Keratinocyte (primary cell): ENCODE measurements around the gene MISP. TPM values are rescaled to one million over a fixed set of nuclear protein-coding genes. Genes with fewer than 3 reads are reported as not detected.

Source experiments
- DNase-seq: peaks from one replicate; pipeline ENCODE4 v3.0.0-alpha.2; 2011; ENCODE audit warnings: low read depth, missing footprints, low spot score
- FAIRE-seq: peaks from 2 replicates; lab custom pipeline; 2011; peaks lifted over from hg19 to GRCh38; lab: Jason Lieb, UNC
- H2AFZ ChIP-seq: 2 replicates; pipeline ENCODE4 v1.6.0; 2012; ENCODE audit warnings: low read length, control low read depth, inconsistent platforms; ENCODE audit not compliant: control insufficient read depth
- H3K27ac ChIP-seq: 2 replicates; pipeline ENCODE4 v1.5.1; 2011; ENCODE audit warnings: low read length; ENCODE audit not compliant: control insufficient read depth, insufficient read depth
- H3K27me3 ChIP-seq: 3 replicates; pipeline ENCODE4 v1.6.0; 2011; ENCODE audit warnings: low read length; ENCODE audit not compliant: control insufficient read depth, insufficient read depth; ENCODE audit errors: extremely low read depth
- H3K36me3 ChIP-seq, 2 experiments: 2 replicates in 1 of 2; 3 replicates in 1 of 2; pipeline ENCODE4 v1.5.1; 2011; ENCODE audit warnings: low read length in 2 of 2, mild to moderate bottlenecking in 1 of 2; ENCODE audit not compliant: control insufficient read depth in 2 of 2, insufficient read depth in 2 of 2; ENCODE audit errors: extremely low read depth in 1 of 2
- H3K4me1 ChIP-seq: 3 replicates; pipeline ENCODE4 v1.5.1; 2011; ENCODE audit warnings: low read length; ENCODE audit not compliant: control insufficient read depth, insufficient read depth; ENCODE audit errors: extremely low read depth
- H3K4me2 ChIP-seq: 3 replicates; pipeline ENCODE4 v1.6.0; 2011; ENCODE audit warnings: low read depth, low read length; ENCODE audit not compliant: control insufficient read depth, insufficient read depth; ENCODE audit errors: extremely low read depth
- H3K4me3 ChIP-seq, 3 experiments: fragments of 200-600 bp in 1 of 3; sonication (generic) in 1 of 3; 2 replicates in 2 of 3; 3 replicates in 1 of 3; pipeline ENCODE4 v1.5.1; 2011 to 2016; ENCODE audit warnings: low read length in 3 of 3, mild to moderate bottlenecking in 3 of 3, control low read depth in 2 of 3, inconsistent platforms in 1 of 3, low read depth in 1 of 3, mixed read lengths in 1 of 3, mixed run types in 1 of 3, moderate library complexity in 1 of 3; ENCODE audit not compliant: control insufficient read depth in 2 of 3, insufficient read depth in 2 of 3; ENCODE audit errors: extremely low read depth in 1 of 3
- H3K79me2 ChIP-seq: 2 replicates; pipeline ENCODE4 v1.6.0; 2012; ENCODE audit warnings: low read length; ENCODE audit not compliant: control insufficient read depth, insufficient read depth
- H3K9ac ChIP-seq: 3 replicates; pipeline ENCODE4 v1.6.0; 2011; ENCODE audit warnings: low read length; ENCODE audit not compliant: control insufficient read depth, insufficient read depth; ENCODE audit errors: extremely low read depth
- H3K9me1 ChIP-seq: 3 replicates; pipeline ENCODE4 v1.6.0; 2011; ENCODE audit warnings: low read length; ENCODE audit not compliant: control insufficient read depth, insufficient read depth; ENCODE audit errors: extremely low read depth
- H3K9me3 ChIP-seq: 2 replicates; pipeline ENCODE4 v1.5.1; 2012; ENCODE audit warnings: low read depth, low read length; ENCODE audit not compliant: control insufficient read depth
- H4K20me1 ChIP-seq: 3 replicates; pipeline ENCODE4 v1.6.0; 2011; ENCODE audit warnings: low read length; ENCODE audit not compliant: control insufficient read depth, insufficient read depth; ENCODE audit errors: extremely low read depth
- EZH2 ChIP-seq: IDR thresholded peaks from one replicate; pipeline ENCODE4 v1.6.1; 2012; ENCODE audit warnings: inconsistent platforms, mild to moderate bottlenecking, low read length, moderate library complexity
- dilution Hi-C: fragments of 300-500 bp; cut with MboI; formaldehyde crosslinking; loops from one replicate; pipeline ENCODE4 v1.7.0; 2020; ENCODE audit warnings: low sequenced_read_pairs; ENCODE audit not compliant: extremely low pct_ligation_motif_present
- polyA plus RNA-seq, 5 experiments: library from polyadenylated mRNA; depleted of rRNA in 3 of 5; stranded (reverse) in 3 of 5; stranded (forward) in 1 of 5; unstranded in 1 of 5; fragments of >200 nt; gene quantifications; 1 replicate in 1 of 5; 2 replicates in 3 of 5; 3 replicates in 1 of 5; pipeline versions ENCODE4 v1.2.1 to v1.2.3, GENCODE V29; 2011 to 2012; ENCODE audit warnings: missing spikeins in 2 of 5, low read depth in 1 of 5, low replicate concordance in 1 of 5
- TF ChIP-seq, protein P1 (sequence below), 3 experiments: IDR thresholded peaks in 1 of 3; conservative IDR thresholded peaks in 1 of 3; optimal IDR thresholded peaks in 1 of 3; 2 replicates in 2 of 3; 3 replicates in 1 of 3; pipeline versions ENCODE3 to v1.5.1; 2011; ENCODE audit warnings: low read length in 3 of 3, mild to moderate bottlenecking in 3 of 3, moderate library complexity in 2 of 3, control low read depth in 1 of 3, inconsistent platforms in 1 of 3; ENCODE audit not compliant: insufficient read depth in 2 of 3; ENCODE audit errors: extremely low read depth in 1 of 3

The MISP gene
- polyA plus RNA-seq, 1 donor (not counting 4 experiments of a cell fraction or from before 2014, with no cell fraction given): 17.5 TPM

DNA sequence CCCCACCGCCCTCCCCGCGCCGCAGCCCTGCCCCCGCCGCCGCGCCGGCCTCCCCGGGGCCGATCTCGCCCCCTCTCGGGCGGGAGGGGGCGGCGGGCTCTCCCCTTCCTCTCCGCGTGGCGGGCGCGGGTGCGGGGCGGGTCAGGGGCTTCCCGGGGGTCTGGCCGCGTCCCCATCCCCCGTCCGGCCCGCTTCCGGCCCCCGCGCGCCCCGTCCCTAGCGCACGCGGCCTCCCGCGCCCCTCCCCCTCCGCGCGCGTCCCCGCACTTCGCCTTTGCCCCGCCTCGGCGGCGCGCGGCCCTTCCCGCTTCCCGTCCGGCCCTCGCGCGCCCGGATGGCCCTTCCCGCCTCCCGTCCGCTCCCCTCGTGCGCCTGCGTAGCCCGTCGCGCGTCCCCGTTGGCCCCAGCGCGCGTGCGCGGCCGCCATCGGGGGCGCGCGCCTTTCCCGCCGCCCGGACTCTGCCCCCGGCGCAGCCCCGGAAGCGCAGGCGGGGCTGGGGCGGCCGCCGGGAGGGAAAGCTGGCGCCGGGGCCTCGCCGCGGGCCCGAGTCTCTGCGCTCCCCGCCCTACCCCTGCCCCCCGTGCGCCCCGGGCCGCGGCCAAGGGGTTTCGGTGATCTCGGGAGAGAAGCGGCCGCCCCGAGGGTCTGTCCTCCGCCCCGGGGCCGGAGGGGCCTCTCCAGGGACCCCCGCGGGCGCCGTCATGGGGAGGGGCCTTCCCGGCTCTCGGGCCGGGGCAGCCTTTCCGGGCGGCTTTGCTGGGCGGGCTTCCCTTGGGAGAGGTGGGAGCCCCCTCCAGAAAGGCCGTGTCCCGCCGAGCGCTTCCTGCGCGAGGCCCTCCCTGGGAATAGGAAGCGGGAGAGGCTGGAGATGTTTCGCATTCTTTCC lies 46.9 kb downstream of the MISP start:
- TF ChIP-seq, protein P1, sequence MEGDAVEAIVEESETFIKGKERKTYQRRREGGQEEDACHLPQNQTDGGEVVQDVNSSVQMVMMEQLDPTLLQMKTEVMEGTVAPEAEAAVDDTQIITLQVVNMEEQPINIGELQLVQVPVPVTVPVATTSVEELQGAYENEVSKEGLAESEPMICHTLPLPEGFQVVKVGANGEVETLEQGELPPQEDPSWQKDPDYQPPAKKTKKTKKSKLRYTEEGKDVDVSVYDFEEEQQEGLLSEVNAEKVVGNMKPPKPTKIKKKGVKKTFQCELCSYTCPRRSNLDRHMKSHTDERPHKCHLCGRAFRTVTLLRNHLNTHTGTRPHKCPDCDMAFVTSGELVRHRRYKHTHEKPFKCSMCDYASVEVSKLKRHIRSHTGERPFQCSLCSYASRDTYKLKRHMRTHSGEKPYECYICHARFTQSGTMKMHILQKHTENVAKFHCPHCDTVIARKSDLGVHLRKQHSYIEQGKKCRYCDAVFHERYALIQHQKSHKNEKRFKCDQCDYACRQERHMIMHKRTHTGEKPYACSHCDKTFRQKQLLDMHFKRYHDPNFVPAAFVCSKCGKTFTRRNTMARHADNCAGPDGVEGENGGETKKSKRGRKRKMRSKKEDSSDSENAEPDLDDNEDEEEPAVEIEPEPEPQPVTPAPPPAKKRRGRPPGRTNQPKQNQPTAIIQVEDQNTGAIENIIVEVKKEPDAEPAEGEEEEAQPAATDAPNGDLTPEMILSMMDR (optimal IDR thresholded peaks at IDR 0.05 in 1 of 3, IDR thresholded peaks at IDR 0.05 in 1 of 3, conservative IDR thresholded peaks at IDR 0.05 in 1 of 3; ENCODE audit: extremely low read depth in 1 of 3, insufficient read depth in 2 of 3, low read length in 3 of 3): no peak
- TF ChIP-seq EZH2: no peak
- no peak overlapping the region for H2AFZ ChIP-seq
- no peaks in the 10 kb centered on the region for H3K9me3 ChIP-seq
- DNase-seq (no peak), FAIRE-seq (no peak)
- peaks cover 10 to 38% of the 10 kb centered on the region in 2 experiments for H3K36me3 ChIP-seq
- peak overlapping the region; percentile 96 for H3K4me2 ChIP-seq
- peaks cover 45% of the 10 kb centered on the region for H4K20me1 ChIP-seq
- dilution Hi-C loops: no loop called here
- H3K4me3 ChIP-seq: peak overlapping the region; percentile 83 to 99 (median 91)
- peaks cover 49% of the 10 kb centered on the region for H3K79me2 ChIP-seq
- H3K4me1 ChIP-seq: peaks cover 32% of the 10 kb centered on the region
- H3K27ac ChIP-seq: peak overlapping the region; percentile 70
- H3K9me1 ChIP-seq: no peaks in the 10 kb centered on the region
- peak overlapping the region; percentile 91 for H3K9ac ChIP-seq
- H3K27me3 ChIP-seq: no peaks in the 10 kb centered on the region

DNA sequence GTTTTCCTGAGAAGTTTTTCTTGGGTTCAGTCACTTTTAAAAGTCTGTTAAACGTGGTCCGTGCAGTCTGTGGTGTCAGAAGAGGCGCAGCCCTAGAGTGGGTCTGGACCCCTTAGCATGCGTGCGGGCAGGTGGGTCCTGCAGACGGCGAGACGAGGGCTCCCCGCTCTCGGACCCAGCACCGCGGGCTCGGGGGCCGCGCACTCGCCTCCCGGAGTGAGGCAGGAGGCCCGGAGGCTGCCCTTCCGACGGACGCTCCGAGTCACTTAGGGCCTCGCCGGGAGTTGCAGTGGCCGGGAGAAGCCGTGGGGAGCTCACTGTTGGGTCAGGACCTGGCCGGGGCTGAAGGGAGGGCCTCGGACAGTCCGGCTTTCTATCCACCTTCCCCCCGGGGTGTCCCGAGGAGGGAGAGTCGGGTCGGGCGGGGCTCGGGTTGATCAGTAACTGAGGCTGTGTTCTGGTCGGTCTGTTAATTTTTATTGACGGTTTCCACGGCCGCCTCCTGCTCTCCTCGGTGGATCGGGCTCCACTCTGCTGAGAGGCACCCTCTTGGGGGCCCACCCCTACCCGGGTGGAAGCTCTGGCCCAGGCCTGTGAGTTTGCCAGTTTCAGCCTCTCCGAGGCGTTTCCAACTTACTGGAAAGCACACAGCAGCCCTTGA lies 47.6 kb downstream of the MISP start:
- no peaks in the 10 kb centered on the region for H3K27me3 ChIP-seq
- peak overlapping the region; percentile 83 to 99 (median 91) for H3K4me3 ChIP-seq
- dilution Hi-C loops: no loop called here
- no peaks in the 10 kb centered on the region for H3K9me1 ChIP-seq
- TF ChIP-seq, protein P1 (optimal IDR thresholded peaks at IDR 0.05 in 1 of 3, IDR thresholded peaks at IDR 0.05 in 1 of 3, conservative IDR thresholded peaks at IDR 0.05 in 1 of 3; ENCODE audit: extremely low read depth in 1 of 3, insufficient read depth in 2 of 3, low read length in 3 of 3): no peak
- no peak for TF ChIP-seq EZH2
- H3K9me3 ChIP-seq: no peaks in the 10 kb centered on the region
- FAIRE-seq (no peak), DNase-seq (no peak)
- H3K4me1 ChIP-seq: peaks cover 32% of the 10 kb centered on the region
- peaks cover 57% of the 10 kb centered on the region for H3K79me2 ChIP-seq
- peaks cover 14 to 45% of the 10 kb centered on the region in 2 experiments for H3K36me3 ChIP-seq
- H3K27ac ChIP-seq: peak overlapping the region; percentile 67
- H4K20me1 ChIP-seq: peaks cover 53% of the 10 kb centered on the region
- peak overlapping the region; percentile 96 for H3K4me2 ChIP-seq
- H2AFZ ChIP-seq: no peak overlapping the region
- peak overlapping the region; percentile 91 for H3K9ac ChIP-seq
